ENCODE results near the gene UBE2H.

The UBE2H gene

GRCh38 chr7:129804111-129804889 is 148.5 kb downstream of the UBE2H start:
- TF ChIP-seq CTCF (IDR thresholded peaks at IDR 0.05; ENCODE audit: extremely low read depth, missing control alignments) = no peak
- no peak for DNase-seq (ENCODE audit: low spot score)

GRCh38 chr7:129803546-129804081 is 149.1 kb downstream of the UBE2H start:
- no peak for TF ChIP-seq CTCF (IDR thresholded peaks at IDR 0.05; ENCODE audit: extremely low read depth, missing control alignments)
- DNase-seq (ENCODE audit: low spot score) = no peak

GRCh38 chr7:129801882-129802281 is 150.9 kb downstream of the UBE2H start:
- DNase-seq (ENCODE audit: low spot score) = no peak
- TF ChIP-seq CTCF (IDR thresholded peaks at IDR 0.05; ENCODE audit: extremely low read depth, missing control alignments) = no peak

GRCh38 chr7:129800901-129801300 is 151.9 kb downstream of the UBE2H start:
- no peak for DNase-seq (ENCODE audit: low spot score)
- TF ChIP-seq CTCF (IDR thresholded peaks at IDR 0.05; ENCODE audit: extremely low read depth, missing control alignments) = no peak

- DNase-seq (ENCODE audit: low spot score) = no peak
- TF ChIP-seq CTCF (IDR thresholded peaks at IDR 0.05; ENCODE audit: extremely low read depth, missing control alignments) = no peak
Observed at GRCh38 chr7:129799350-129799955, 153.3 kb downstream of the UBE2H start.

GRCh38 chr7:129798616-129799349 is 154.0 kb downstream of the UBE2H start:
- DNase-seq (ENCODE audit: low spot score) = no peak
- TF ChIP-seq CTCF (IDR thresholded peaks at IDR 0.05; ENCODE audit: extremely low read depth, missing control alignments) = no peak

Data from GM20000 (cell line).